Fibroblast of lung (primary cell): ENCODE measurements around the gene CCDC102B. TPM values are rescaled to one million over a fixed set of nuclear protein-coding genes. Genes with fewer than 3 reads are reported as not detected.

Source experiments
- DNase-seq, 2 donors: peaks; one replicate each; pipeline versions ENCODE4 v3.0.0 to v3.0.0-alpha.2; 2010; ENCODE audit warnings: low read depth in 2 of 2
- H2AFZ ChIP-seq: 2 replicates; pipeline ENCODE4 v1.5.1; 2012; ENCODE audit warnings: low read length, control low read depth, inconsistent platforms
- H3K27ac ChIP-seq: 2 replicates; pipeline ENCODE4 v1.5.1; 2011; ENCODE audit warnings: low read length, control low read depth; ENCODE audit not compliant: insufficient read depth
- H3K27me3 ChIP-seq: 2 replicates; pipeline ENCODE4 v1.5.1; 2011; ENCODE audit warnings: mild to moderate bottlenecking, low read length; ENCODE audit not compliant: control insufficient read depth, insufficient read depth
- H3K36me3 ChIP-seq: 2 replicates; pipeline ENCODE4 v1.5.1; 2011; ENCODE audit warnings: low read length; ENCODE audit not compliant: control insufficient read depth, insufficient read depth
- H3K4me1 ChIP-seq: 2 replicates; pipeline ENCODE4 v1.5.1; 2011; ENCODE audit warnings: low read length; ENCODE audit not compliant: control insufficient read depth, insufficient read depth; ENCODE audit errors: extremely low read depth
- H3K4me2 ChIP-seq: 2 replicates; pipeline ENCODE4 v1.5.1; 2011; ENCODE audit warnings: low read length, control low read depth; ENCODE audit not compliant: insufficient read depth; ENCODE audit errors: extremely low read depth
- H3K4me3 ChIP-seq, 4 experiments: fragments of 200-600 bp in 1 of 4; sonication (generic) in 1 of 4; replicated peaks in 1 of 4; 2 replicates each; pipeline ENCODE4 v1.5.1; 2011 to 2016; ENCODE audit warnings: low read length in 4 of 4, low read depth in 3 of 4, mild to moderate bottlenecking in 3 of 4, control low read depth in 2 of 4, inconsistent platforms in 1 of 4, mixed read lengths in 1 of 4; ENCODE audit not compliant: insufficient read depth in 1 of 4; ENCODE audit errors: control extremely low read depth in 1 of 4
- H3K79me2 ChIP-seq: 2 replicates; pipeline ENCODE4 v1.5.1; 2012; ENCODE audit warnings: mild to moderate bottlenecking, low read length, inconsistent platforms; ENCODE audit not compliant: control insufficient read depth, insufficient read depth
- H3K9ac ChIP-seq: 2 replicates; pipeline ENCODE4 v1.5.1; 2011; ENCODE audit warnings: mild to moderate bottlenecking, low read length, control low read depth; ENCODE audit not compliant: insufficient read depth
- H3K9me3 ChIP-seq: 2 replicates; pipeline ENCODE4 v1.5.1; 2012; ENCODE audit warnings: low read depth, low read length; ENCODE audit not compliant: control insufficient read depth, insufficient read depth
- H4K20me1 ChIP-seq: 2 replicates; pipeline ENCODE4 v1.5.1; 2011; ENCODE audit warnings: low read length; ENCODE audit not compliant: control insufficient read depth, insufficient read depth; ENCODE audit errors: extremely low read depth
- CTCF ChIP-seq, 2 donors: IDR thresholded peaks in 1 of 2; conservative IDR thresholded peaks in 1 of 2; 1 replicate in 1 of 2; 2 replicates in 1 of 2; pipeline ENCODE4 v1.5.1; 2011 to 2012; ENCODE audit warnings: low read length in 2 of 2, control low read depth in 1 of 2, inconsistent platforms in 1 of 2, low read depth in 1 of 2, mild to moderate bottlenecking in 1 of 2
- EZH2 ChIP-seq: IDR thresholded peaks from 2 replicates; pipeline ENCODE4 v1.5.1; 2012; ENCODE audit warnings: low read length, control low read depth, mild to moderate bottlenecking; ENCODE audit errors: missing control alignments
- polyA plus RNA-seq, 2 donors: library from polyadenylated mRNA; depleted of rRNA in 1 of 2; stranded (reverse) in 1 of 2; unstranded in 1 of 2; fragments of >200 nt; gene quantifications; 2 replicates each; pipeline ENCODE4 v1.2.1, GENCODE V29; 2011 to 2012; ENCODE audit warnings: missing spikeins in 1 of 2
- total RNA-seq: library from RNA; depleted of rRNA; stranded (reverse); fragments of >200 nt; gene quantifications from 2 replicates; pipeline ENCODE4 v1.2.1, GENCODE V29; 2014

Gene CCDC102B
- total and polyA plus RNA-seq, 2 donors (not counting 1 experiment from before 2014, with no cell fraction given) = 33.7 to 35.3 TPM

GRCh38 chr18:68843473-68844089 is 45.7 kb downstream of the CCDC102B start:
- no peak overlapping the region for H3K9ac ChIP-seq
- H3K4me3 ChIP-seq = no peak overlapping the region
- no peak overlapping the region for H3K4me2 ChIP-seq
- no peak overlapping the region for H2AFZ ChIP-seq
- H3K27ac ChIP-seq = no peak overlapping the region
- no peaks in the 10 kb centered on the region for H3K27me3 ChIP-seq
- no peaks in the 10 kb centered on the region for H3K36me3 ChIP-seq
- peak in 1 of 2 donors; percentile 36 for TF ChIP-seq CTCF (conservative IDR thresholded peaks at IDR 0.05 in 1 of 2, IDR thresholded peaks at IDR 0.05 in 1 of 2; ENCODE audit: low read depth in 1 of 2, low read length in 2 of 2)
- TF ChIP-seq EZH2 = no peak
- no peaks in the 10 kb centered on the region for H3K79me2 ChIP-seq
- H3K9me3 ChIP-seq = no peaks in the 10 kb centered on the region
- no peaks in the 10 kb centered on the region for H3K4me1 ChIP-seq
- peak in 1 of 2 donors; percentile 47 for DNase-seq
- no peaks in the 10 kb centered on the region for H4K20me1 ChIP-seq

- DNase-seq = peak; percentile 35 to 78
- Histone ChIP-seq H3K27me3 (no peaks in the 10 kb centered on the region), H2AFZ (no peak overlapping the region), H3K9ac (no peak overlapping the region), H3K27ac (no peak overlapping the region), H3K4me3 (no peak overlapping the region), H3K4me2 (no peak overlapping the region), H3K79me2 (no peaks in the 10 kb centered on the region), H3K9me3 (no peaks in the 10 kb centered on the region), H3K36me3 (no peaks in the 10 kb centered on the region), H3K4me1 (no peaks in the 10 kb centered on the region), H4K20me1 (no peaks in the 10 kb centered on the region)
- no peak for TF ChIP-seq EZH2
- peak; percentile 28 to 63 for TF ChIP-seq CTCF (conservative IDR thresholded peaks at IDR 0.05 in 1 of 2, IDR thresholded peaks at IDR 0.05 in 1 of 2; ENCODE audit: low read depth in 1 of 2, low read length in 2 of 2)
Measured at GRCh38 chr18:68847219-68847837, 49.4 kb downstream of the CCDC102B start.

- no peaks in the 10 kb centered on the region for H3K79me2 ChIP-seq
- H3K36me3 ChIP-seq = no peaks in the 10 kb centered on the region
- no peak overlapping the region for H2AFZ ChIP-seq
- H3K9ac ChIP-seq = no peak overlapping the region
- no peak for DNase-seq
- no peaks in the 10 kb centered on the region for H3K4me1 ChIP-seq
- no peak overlapping the region for H3K27ac ChIP-seq
- no peaks in the 10 kb centered on the region for H3K9me3 ChIP-seq
- TF ChIP-seq CTCF (conservative IDR thresholded peaks at IDR 0.05 in 1 of 2, IDR thresholded peaks at IDR 0.05 in 1 of 2; ENCODE audit: low read depth in 1 of 2, low read length in 2 of 2) (no peak), EZH2 (no peak)
- no peak overlapping the region for H3K4me3 ChIP-seq
- no peaks in the 10 kb centered on the region for H3K27me3 ChIP-seq
- no peaks in the 10 kb centered on the region for H4K20me1 ChIP-seq
- H3K4me2 ChIP-seq = no peak overlapping the region
Measured at GRCh38 chr18:68848242-68848641, 50.4 kb downstream of the CCDC102B start.
